T-helper 2 cell (primary cell): ENCODE results near the gene ATP5F1A.
"Not testable (repeated sequence)": the region's sequence is repeated elsewhere in the genome, so short reads cannot be mapped to it uniquely, and the experiment has no call there.

Experiments
- DNase-seq, 5 experiments: peaks; one replicate each; pipeline versions ENCODE4 v3.0.0 to v3.0.0-alpha.2; 2012 to 2022
- total RNA-seq, 2 donors: gene quantifications; one replicate each; lab custom pipeline; 2026; lab: John Stamatoyannopoulos, UW

The ATP5F1A gene
- total RNA-seq, result 196 to 236 reads per million in 2 donors

- DNase-seq, result peak; percentile 67 to 92 (median 77)
Measured at GRCh38 chr18:46097801-46098615, at the start of gene ATP5F1A. ATP5F1A (minus strand) TSS chr18:46098296; CDS start chr18:46098231, 65 bp downstream.

GRCh38 chr18:46141199-46141598 lies 43.1 kb upstream of the ATP5F1A start:
- no peak for DNase-seq

- no peak for DNase-seq
Measured at GRCh38 chr18:46140173-46140572, 42.1 kb upstream of the ATP5F1A start.

- no peak for DNase-seq
Measured at GRCh38 chr18:46134920-46135675, 37.0 kb upstream of the ATP5F1A start.

- DNase-seq, result no peak
Measured at GRCh38 chr18:46133534-46133933, 35.4 kb upstream of the ATP5F1A start.

- DNase-seq, result not testable (repeated sequence)
Measured at GRCh38 chr18:46130549-46130948, 32.5 kb upstream of the ATP5F1A start.

GRCh38 chr18:46130061-46130460 lies 32.0 kb upstream of the ATP5F1A start:
- no peak for DNase-seq

- not testable (repeated sequence) for DNase-seq
Measured at GRCh38 chr18:46126625-46127024, 28.5 kb upstream of the ATP5F1A start.

- no peak for DNase-seq
Measured at GRCh38 chr18:46113751-46114150, 15.7 kb upstream of the ATP5F1A start.

- no peak for DNase-seq
Measured at GRCh38 chr18:46110406-46110805, 12.3 kb upstream of the ATP5F1A start.

- no peak for DNase-seq
Measured at GRCh38 chr18:46109386-46109785, 11.3 kb upstream of the ATP5F1A start.

- peak; percentile 67 to 79 (median 75) for DNase-seq
Measured at GRCh38 chr18:46104128-46104911, 6.2 kb upstream of the ATP5F1A start, which contains the start of gene HAUS1. HAUS1 (plus strand) TSS chr18:46104385; CDS start chr18:46104412, 27 bp downstream.

GRCh38 chr18:46099463-46099862 lies 1.4 kb upstream of the ATP5F1A start:
- DNase-seq, result no peak

- no peak for DNase-seq
Measured at GRCh38 chr18:46098616-46098933, 479 bp upstream of the ATP5F1A start.

GRCh38 chr18:46097431-46097800 lies 680 bp downstream of the ATP5F1A start:
- peak in 2 of 5 experiments; percentile 6 to 35 for DNase-seq

GRCh38 chr18:46096651-46097300 lies 1.3 kb downstream of the ATP5F1A start:
- peak in 1 of 5 experiments; percentile 31 for DNase-seq

- DNase-seq, result no peak
Measured at GRCh38 chr18:46095532-46095931, 2.6 kb downstream of the ATP5F1A start.

- DNase-seq, result not testable (repeated sequence)
Measured at GRCh38 chr18:46088501-46088900, 9.6 kb downstream of the ATP5F1A start.

- DNase-seq, result no peak
Measured at GRCh38 chr18:46084431-46084830, 13.7 kb downstream of the ATP5F1A start.

GRCh38 chr18:46080156-46080555 lies 17.9 kb downstream of the ATP5F1A start:
- DNase-seq, result no peak

- no peak for DNase-seq
Measured at GRCh38 chr18:46079336-46079735, 18.8 kb downstream of the ATP5F1A start.
